Transverse colon (tissue), 4 donors: ENCODE data around the gene FRRS1. TPM values are rescaled to one million over a fixed set of nuclear protein-coding genes. Genes with fewer than 3 reads are reported as not detected.

Experiments used
- DNase-seq: peaks from one replicate; pipeline ENCODE4 v3.0.0-alpha.2; 2019
- H3K27ac ChIP-seq, 4 donors: fragments of 200-600 bp; sonication (generic); 2 replicates each; pipeline ENCODE4 v1.5.1; 2016 to 2018; ENCODE audit warnings: inconsistent platforms in 4 of 4
- H3K27me3 ChIP-seq: fragments of 200-600 bp; sonication (generic); 2 replicates; pipeline ENCODE4 v1.5.1; 2017; ENCODE audit warnings: inconsistent platforms
- H3K36me3 ChIP-seq, 4 donors: fragments of 200-600 bp; sonication (generic); 2 replicates each; pipeline ENCODE4 v1.5.1; 2017 to 2019; ENCODE audit warnings: inconsistent platforms in 4 of 4
- H3K4me1 ChIP-seq, 4 donors: fragments of 200-600 bp; sonication (generic); 2 replicates each; pipeline ENCODE4 v1.5.1; 2017 to 2020; ENCODE audit warnings: inconsistent platforms in 4 of 4
- H3K4me3 ChIP-seq, 4 donors: fragments of 200-600 bp; sonication (generic); 1 replicate in 1 of 4; 2 replicates in 3 of 4; pipeline versions ENCODE4 v1.5.1 to v1.6.1; 2017 to 2019; ENCODE audit warnings: inconsistent platforms in 4 of 4
- H3K9me3 ChIP-seq, 2 donors: fragments of 200-600 bp; sonication (generic); 2 replicates each; pipeline ENCODE4 v1.5.1; 2017 to 2019; ENCODE audit warnings: inconsistent platforms in 2 of 2
- CTCF ChIP-seq, 5 experiments: fragments of 200-600 bp in 3 of 5; fragments of 450-650 bp in 2 of 5; sonication (generic) in 3 of 5; IDR thresholded peaks; 1 replicate in 2 of 5; 2 replicates in 3 of 5; pipeline ENCODE4 v1.5.1; 2016 to 2017; ENCODE audit warnings: antibody characterized with exemption in 5 of 5, inconsistent platforms in 3 of 5, mild to moderate bottlenecking in 2 of 5, moderate library complexity in 1 of 5
- EP300 ChIP-seq: sonication (generic); formaldehyde crosslinking; IDR thresholded peaks from one replicate; pipeline ENCODE4 v1.6.1; 2017; ENCODE audit warnings: antibody characterized with exemption, low read depth
- POLR2A ChIP-seq: fragments of 450-650 bp; IDR thresholded peaks from one replicate; pipeline ENCODE4 v1.6.1; 2016; ENCODE audit warnings: antibody characterized with exemption, mild to moderate bottlenecking, moderate library complexity
- POLR2AphosphoS5 ChIP-seq, 3 donors: sonication (generic); formaldehyde crosslinking; IDR thresholded peaks; one replicate each; pipeline ENCODE4 v1.6.1; 2016; ENCODE audit warnings: antibody characterized with exemption in 3 of 3
- WGBS, 2 donors: methylation state at CpG; one replicate each; pipeline ENCODE4 v1.1.5; 2018; ENCODE audit warnings: low coverage in 1 of 2; 5-methylcytosine and 5-hydroxymethylcytosine counted together
- in situ Hi-C, 4 donors: fragments of 200-750 bp; cut with MboI; loops; one replicate each; pipeline versions ENCODE4 v1.15.0 to v1.15.1; 2017; ENCODE audit warnings: low sequenced_read_pairs in 3 of 4, low pct_ligation_motif_present in 1 of 4, low pct_unique_long_range_greater_than_20kb in 1 of 4
- intact Hi-C: fragments of 100-400 bp; cut with DNase I; formaldehyde crosslinking; loops from one replicate; pipeline ENCODE4 v1.15.1; 2023; ENCODE audit warnings: low total_unique reads
- total RNA-seq, 4 donors: library from RNA; depleted of rRNA; stranded (reverse); fragments of >200 nt; gene quantifications; one replicate each; pipeline ENCODE4 v1.1.0, GENCODE V29; 2016

The FRRS1 gene
- total RNA-seq, 4 donors from 2014 or later = 3.0 to 32.4 (median 18.9) TPM

DNA sequence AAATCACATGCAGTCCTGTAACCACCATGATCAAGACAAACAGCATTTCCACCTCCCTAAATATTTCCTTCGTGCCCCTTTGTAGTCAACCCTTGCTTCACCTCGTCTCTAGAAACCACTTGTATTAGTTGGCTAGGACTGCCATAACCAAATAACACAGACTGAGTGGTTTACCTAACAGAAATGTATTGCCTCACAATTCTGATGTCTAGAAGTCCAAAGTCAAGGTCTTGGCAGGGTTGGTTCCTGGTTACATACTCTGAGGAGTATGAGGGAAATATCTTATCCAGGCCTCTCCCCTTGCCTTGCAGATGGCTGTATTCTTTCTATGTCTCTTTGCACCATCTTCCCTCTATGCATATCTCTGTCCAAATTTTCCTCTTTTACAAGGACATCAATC lies 23.3 kb upstream of the FRRS1 start:
- no peaks in the 10 kb centered on the region for H3K4me1 ChIP-seq
- H3K36me3 ChIP-seq = no peaks in the 10 kb centered on the region
- no peaks in the 10 kb centered on the region for H3K9me3 ChIP-seq
- WGBS, 2 donors = 77 to 92% methylated on average over 2 of the region's 2 CpGs
- intact Hi-C loops = no loop called here
- H3K27me3 ChIP-seq = no peaks in the 10 kb centered on the region
- in situ Hi-C loops = no loop called here
- TF ChIP-seq EP300 = no peak
- TF ChIP-seq POLR2A = no peak
- TF ChIP-seq CTCF (IDR thresholded peaks at IDR 0.05) = no peak
- TF ChIP-seq POLR2AphosphoS5 (IDR thresholded peaks at IDR 0.05) = no peak
- DNase-seq = no peak
- no peak overlapping the region for H3K27ac ChIP-seq
- no peak overlapping the region for H3K4me3 ChIP-seq

GRCh38 chr1:99788896-99789295 lies 22.5 kb upstream of the FRRS1 start:
- H3K27ac ChIP-seq = no peak overlapping the region
- in situ Hi-C loops = no loop called here
- intact Hi-C loops = no loop called here
- TF ChIP-seq CTCF (IDR thresholded peaks at IDR 0.05) (no peak), POLR2AphosphoS5 (IDR thresholded peaks at IDR 0.05) (no peak), POLR2A (no peak), EP300 (no peak)
- no peaks in the 10 kb centered on the region for H3K9me3 ChIP-seq
- no peaks in the 10 kb centered on the region for H3K27me3 ChIP-seq
- DNase-seq = no peak
- H3K4me1 ChIP-seq = no peaks in the 10 kb centered on the region
- H3K4me3 ChIP-seq = no peak overlapping the region
- no peaks in the 10 kb centered on the region for H3K36me3 ChIP-seq

DNA sequence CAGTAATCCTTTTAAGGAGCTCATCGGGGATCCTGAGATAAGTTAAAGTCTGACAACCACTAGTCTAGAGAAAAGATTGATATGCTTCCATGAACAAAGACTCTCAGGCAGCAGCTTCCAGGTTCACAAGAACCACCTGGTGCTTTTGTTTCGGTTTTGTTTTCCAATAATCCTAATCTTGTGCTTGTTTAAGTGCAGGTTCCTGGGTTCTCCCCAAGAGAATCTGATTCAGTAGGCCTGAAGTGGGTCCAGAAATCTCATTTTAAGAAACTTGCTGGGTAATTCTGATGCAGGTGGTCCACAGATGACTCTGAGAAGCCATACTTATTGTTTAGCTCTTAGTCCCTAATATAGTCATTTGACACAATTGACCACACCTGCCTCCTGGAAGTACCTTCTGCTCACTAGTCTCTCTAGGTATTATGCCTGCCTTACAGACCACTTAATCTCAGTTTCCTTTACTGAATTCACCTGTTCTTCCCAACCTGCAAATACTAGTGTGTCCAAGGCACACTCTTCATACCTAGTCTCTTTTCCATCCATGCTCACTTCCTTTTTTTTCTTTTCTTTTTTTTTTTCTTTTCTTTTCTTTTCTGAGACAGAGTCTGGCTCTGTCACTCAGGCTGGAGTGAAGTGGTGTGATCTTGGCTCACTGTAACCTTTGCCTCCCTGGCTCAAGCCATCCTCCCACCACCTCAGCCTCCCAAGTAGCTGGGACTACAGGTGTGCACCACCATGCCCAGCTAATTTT lies 20.5 kb upstream of the FRRS1 start:
- DNase-seq = no peak
- WGBS, 2 donors = 83 to 98% methylated on average over 2 of the region's 2 CpGs
- TF ChIP-seq POLR2AphosphoS5 (IDR thresholded peaks at IDR 0.05) (no peak), CTCF (IDR thresholded peaks at IDR 0.05) (no peak), EP300 (no peak), POLR2A (no peak)
- Histone ChIP-seq H3K36me3 (no peaks in the 10 kb centered on the region), H3K4me3 (no peak overlapping the region), H3K27me3 (no peaks in the 10 kb centered on the region), H3K27ac (no peak overlapping the region), H3K4me1 (no peaks in the 10 kb centered on the region), H3K9me3 (no peaks in the 10 kb centered on the region)
- in situ Hi-C loops = no loop called here
- intact Hi-C loops = no loop called here

GRCh38 chr1:99784809-99785255 lies 18.4 kb upstream of the FRRS1 start:
- no peak for DNase-seq
- Histone ChIP-seq H3K4me1 (no peaks in the 10 kb centered on the region), H3K4me3 (no peak overlapping the region), H3K27ac (no peak overlapping the region), H3K36me3 (no peaks in the 10 kb centered on the region), H3K27me3 (no peaks in the 10 kb centered on the region), H3K9me3 (no peaks in the 10 kb centered on the region)
- TF ChIP-seq POLR2A = no peak
- no peak for TF ChIP-seq POLR2AphosphoS5 (IDR thresholded peaks at IDR 0.05)
- no peak for TF ChIP-seq EP300
- no peak for TF ChIP-seq CTCF (IDR thresholded peaks at IDR 0.05)
- intact Hi-C loops = no loop called here
- WGBS, 2 donors = 70 to 78% methylated on average over 2 of the region's 2 CpGs
- in situ Hi-C loops = no loop called here
